ENCODE measurements around the gene BCAR1.

Gene BCAR1

DNA sequence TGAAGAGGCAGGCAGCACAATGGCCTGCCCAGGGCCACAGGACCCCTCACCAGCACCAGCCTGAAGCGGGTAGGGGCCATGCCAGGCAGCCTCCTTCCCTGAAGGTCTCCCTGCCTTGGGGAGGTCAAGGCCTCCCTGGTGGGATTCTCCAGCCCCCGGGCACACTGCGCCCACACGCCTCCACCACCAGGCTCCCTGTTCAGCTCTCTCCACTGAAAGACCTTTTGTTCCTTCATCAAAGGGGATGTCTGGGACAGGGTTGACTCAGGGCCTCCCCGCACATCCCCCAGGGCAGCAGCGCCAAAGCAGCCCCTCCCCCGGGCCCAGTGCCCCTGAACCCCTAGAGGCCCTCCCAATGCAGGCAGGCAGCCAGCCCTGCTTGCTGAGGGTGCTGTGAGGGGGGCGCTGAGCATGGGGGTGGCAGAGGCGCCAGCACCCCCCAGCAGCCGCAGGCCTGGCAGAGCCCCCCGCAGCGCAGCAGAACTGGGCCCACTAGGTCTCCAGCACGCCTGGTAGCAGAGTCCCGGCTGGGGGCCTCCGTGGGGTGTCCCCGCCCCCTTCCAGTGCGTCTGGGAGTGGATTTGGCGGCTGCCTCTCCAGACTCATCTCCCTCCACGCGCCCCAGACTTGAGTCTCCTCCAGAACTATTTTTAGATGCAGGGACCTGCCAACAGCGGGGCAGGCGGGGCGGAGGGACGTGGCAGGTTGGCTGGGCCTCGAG, 13.1 kb downstream of the BCAR1 start:
- Histone ChIP-seq H3K9ac (ENCODE audit: low read length) (no peak overlapping the region), H4K12ac (ENCODE audit: low read depth, low read length) (peak overlapping the region; percentile 3), H2BK120ac (ENCODE audit: insufficient read depth, low read length, poor library complexity) (no peak overlapping the region), H3K4me2 (ENCODE audit: low read length) (no peak overlapping the region), H3K27me3 (ENCODE audit: insufficient read depth, low read length) (no peaks in the 10 kb centered on the region), H3K14ac (ENCODE audit: low read length) (peak overlapping the region; percentile 2), H3K79me1 (ENCODE audit: low read length) (peaks cover 9% of the 10 kb centered on the region), H3K4me3 (ENCODE audit: low read depth, low read length) (no peak overlapping the region), H2BK5ac (ENCODE audit: low read depth, low read length, poor library complexity) (peak overlapping the region; percentile 34), H3K9me3 (ENCODE audit: insufficient read depth, low read depth, low read length) (peaks cover 4% of the 10 kb centered on the region), H3K27ac (ENCODE audit: low read depth, low read length) (peak overlapping the region; percentile 52), H2AFZ (ENCODE audit: insufficient read depth, low read length, poor library complexity) (no peak overlapping the region), H3K4me1 (ENCODE audit: control insufficient read depth in 1 of 2, insufficient read depth in 2 of 2, low read length in 2 of 2) (peaks cover 16 to 36% of the 10 kb centered on the region in 2 experiments), H4K91ac (ENCODE audit: low read depth, low read length) (peak overlapping the region; percentile 22), H3K79me2 (ENCODE audit: control insufficient read depth, insufficient read depth, low read length, poor library complexity) (peaks cover 43% of the 10 kb centered on the region), H3K36me3 (ENCODE audit: control insufficient read depth in 1 of 2, insufficient read depth in 2 of 2, low read length in 2 of 2) (peaks cover 98% of the 10 kb centered on the region in 2 experiments), H4K8ac (ENCODE audit: low read depth, low read length) (no peak overlapping the region), H2AK5ac (ENCODE audit: low read length) (no peak overlapping the region), H3K23ac (ENCODE audit: low read length) (no peak overlapping the region), H3K4ac (ENCODE audit: low read depth, low read length) (peak overlapping the region; percentile 86), H3K18ac (ENCODE audit: low read length) (peak overlapping the region; percentile 47), H2BK12ac (ENCODE audit: low read length) (no peak overlapping the region)
- WGBS (ENCODE audit: extremely low coverage, insufficient coverage, insufficient read length), result no CpG with 5 or more reads among the region's 25 CpGs
- DNase-seq, result no peak

DNA sequence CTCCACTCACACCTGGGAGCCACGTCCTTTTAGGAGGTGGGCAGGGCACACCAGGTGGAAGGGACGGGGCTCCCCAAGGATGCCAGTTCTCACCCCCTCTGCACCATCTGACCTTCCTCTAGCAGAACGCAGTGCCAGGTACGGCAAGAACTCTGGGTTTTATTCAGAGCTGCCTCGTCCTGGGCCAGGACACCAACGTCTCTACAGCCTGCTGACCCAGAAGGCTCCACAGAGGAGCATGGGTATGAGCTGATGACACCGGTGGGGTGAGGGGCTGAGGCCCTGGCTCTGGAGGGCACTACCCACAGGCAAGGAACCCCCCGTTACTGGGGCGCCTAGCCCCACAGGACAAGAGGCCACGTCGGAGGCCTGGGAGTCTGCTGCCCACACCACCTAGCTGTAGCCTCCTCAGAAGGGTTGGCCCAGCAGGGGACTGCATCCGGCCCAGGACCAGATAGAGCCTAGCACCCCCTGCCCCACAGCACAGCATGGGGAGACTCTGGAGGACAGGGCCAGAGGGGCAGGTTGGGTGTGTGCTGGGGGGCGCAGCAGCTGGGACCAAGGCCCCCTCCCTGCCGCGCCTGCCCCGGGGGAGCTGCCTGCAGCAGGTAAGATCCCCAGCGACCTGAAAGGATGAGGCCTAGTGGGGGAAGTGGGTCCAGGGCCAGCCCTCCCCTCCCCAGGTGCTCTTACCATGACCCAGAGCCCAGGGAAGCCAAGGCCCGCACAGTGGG, 13.9 kb downstream of the BCAR1 start:
- H2AFZ ChIP-seq (ENCODE audit: insufficient read depth, low read length, poor library complexity), result no peak overlapping the region
- H3K4me3 ChIP-seq (ENCODE audit: low read depth, low read length), result no peak overlapping the region
- no peak overlapping the region for H2BK120ac ChIP-seq (ENCODE audit: insufficient read depth, low read length, poor library complexity)
- H3K27me3 ChIP-seq (ENCODE audit: insufficient read depth, low read length), result no peaks in the 10 kb centered on the region
- H3K9me3 ChIP-seq (ENCODE audit: insufficient read depth, low read depth, low read length), result peaks cover 4% of the 10 kb centered on the region
- peak overlapping the region; percentile 3 for H4K12ac ChIP-seq (ENCODE audit: low read depth, low read length)
- no peak overlapping the region for H3K9ac ChIP-seq (ENCODE audit: low read length)
- H3K4me1 ChIP-seq (ENCODE audit: control insufficient read depth in 1 of 2, insufficient read depth in 2 of 2, low read length in 2 of 2), result peaks cover 16 to 36% of the 10 kb centered on the region in 2 experiments
- peak overlapping the region; percentile 47 for H3K18ac ChIP-seq (ENCODE audit: low read length)
- H3K4ac ChIP-seq (ENCODE audit: low read depth, low read length), result peak overlapping the region; percentile 70
- H2BK12ac ChIP-seq (ENCODE audit: low read length), result no peak overlapping the region
- H2AK5ac ChIP-seq (ENCODE audit: low read length), result no peak overlapping the region
- WGBS (ENCODE audit: extremely low coverage, insufficient coverage, insufficient read length), result no CpG with 5 or more reads among the region's 18 CpGs
- H3K23ac ChIP-seq (ENCODE audit: low read length), result no peak overlapping the region
- peak overlapping the region; percentile 22 for H4K91ac ChIP-seq (ENCODE audit: low read depth, low read length)
- peaks cover 97 to 98% of the 10 kb centered on the region in 2 experiments for H3K36me3 ChIP-seq (ENCODE audit: control insufficient read depth in 1 of 2, insufficient read depth in 2 of 2, low read length in 2 of 2)
- H3K27ac ChIP-seq (ENCODE audit: low read depth, low read length), result peak overlapping the region; percentile 52
- no peak overlapping the region for H4K8ac ChIP-seq (ENCODE audit: low read depth, low read length)
- H3K79me1 ChIP-seq (ENCODE audit: low read length), result peaks cover 9% of the 10 kb centered on the region
- peak overlapping the region; percentile 2 for H3K14ac ChIP-seq (ENCODE audit: low read length)
- no peak overlapping the region for H3K4me2 ChIP-seq (ENCODE audit: low read length)
- no peak for DNase-seq
- peaks cover 37% of the 10 kb centered on the region for H3K79me2 ChIP-seq (ENCODE audit: control insufficient read depth, insufficient read depth, low read length, poor library complexity)
- peak overlapping the region; percentile 34 for H2BK5ac ChIP-seq (ENCODE audit: low read depth, low read length, poor library complexity)

DNA sequence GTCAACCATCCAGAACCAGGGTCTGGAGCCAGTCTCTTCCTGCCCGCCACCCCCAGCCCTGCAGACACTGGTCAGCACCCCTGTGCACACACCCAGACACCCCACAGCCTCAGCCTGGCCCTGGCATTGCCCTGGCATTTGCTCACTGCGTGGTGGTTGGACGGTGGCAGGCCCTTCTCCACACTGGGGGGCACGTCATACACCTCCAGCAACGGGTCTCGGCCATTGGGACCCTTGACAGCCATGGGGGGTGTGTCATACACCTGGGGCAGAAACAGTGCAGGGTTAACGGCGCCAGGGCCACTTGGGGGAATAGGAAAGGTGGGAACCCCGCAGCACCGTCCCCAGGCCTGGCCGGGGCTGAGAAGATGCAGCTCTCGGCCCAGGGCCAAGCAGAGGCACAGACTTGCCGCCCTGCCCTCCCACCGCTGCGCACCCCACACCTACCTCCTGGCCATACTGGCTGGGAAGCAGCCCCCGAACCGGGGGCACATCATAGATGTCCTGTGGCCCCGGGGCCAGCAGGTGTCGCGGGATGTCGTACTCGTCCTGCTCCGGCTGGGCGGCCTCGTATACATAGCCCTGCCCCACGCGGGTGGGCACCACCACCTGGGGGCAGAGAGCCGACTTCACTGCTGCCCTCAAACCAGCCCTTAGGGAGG, 14.6 kb downstream of the BCAR1 start:
- no CpG with 5 or more reads among the region's 28 CpGs for WGBS (ENCODE audit: extremely low coverage, insufficient coverage, insufficient read length)
- Histone ChIP-seq H4K91ac (ENCODE audit: low read depth, low read length) (no peak overlapping the region), H3K4me3 (ENCODE audit: low read depth, low read length) (no peak overlapping the region), H3K23ac (ENCODE audit: low read length) (no peak overlapping the region), H3K18ac (ENCODE audit: low read length) (peak overlapping the region; percentile 3), H3K79me1 (ENCODE audit: low read length) (peaks cover 9% of the 10 kb centered on the region), H3K79me2 (ENCODE audit: control insufficient read depth, insufficient read depth, low read length, poor library complexity) (peaks cover 31% of the 10 kb centered on the region), H2BK5ac (ENCODE audit: low read depth, low read length, poor library complexity) (no peak overlapping the region), H2BK12ac (ENCODE audit: low read length) (no peak overlapping the region), H3K4me1 (ENCODE audit: control insufficient read depth in 1 of 2, insufficient read depth in 2 of 2, low read length in 2 of 2) (peaks cover 16 to 36% of the 10 kb centered on the region in 2 experiments), H4K12ac (ENCODE audit: low read depth, low read length) (no peak overlapping the region), H3K27me3 (ENCODE audit: insufficient read depth, low read length) (no peaks in the 10 kb centered on the region), H4K8ac (ENCODE audit: low read depth, low read length) (no peak overlapping the region), H3K27ac (ENCODE audit: low read depth, low read length) (peak overlapping the region; percentile 3), H3K36me3 (ENCODE audit: control insufficient read depth in 1 of 2, insufficient read depth in 2 of 2, low read length in 2 of 2) (peaks cover 95 to 96% of the 10 kb centered on the region in 2 experiments), H2BK120ac (ENCODE audit: insufficient read depth, low read length, poor library complexity) (no peak overlapping the region), H3K4me2 (ENCODE audit: low read length) (no peak overlapping the region), H3K9ac (ENCODE audit: low read length) (no peak overlapping the region), H3K9me3 (ENCODE audit: insufficient read depth, low read depth, low read length) (peaks cover 4% of the 10 kb centered on the region), H3K4ac (ENCODE audit: low read depth, low read length) (peak overlapping the region; percentile 17), H2AK5ac (ENCODE audit: low read length) (no peak overlapping the region), H3K14ac (ENCODE audit: low read length) (no peak overlapping the region), H2AFZ (ENCODE audit: insufficient read depth, low read length, poor library complexity) (no peak overlapping the region)
- DNase-seq, result no peak

DNA sequence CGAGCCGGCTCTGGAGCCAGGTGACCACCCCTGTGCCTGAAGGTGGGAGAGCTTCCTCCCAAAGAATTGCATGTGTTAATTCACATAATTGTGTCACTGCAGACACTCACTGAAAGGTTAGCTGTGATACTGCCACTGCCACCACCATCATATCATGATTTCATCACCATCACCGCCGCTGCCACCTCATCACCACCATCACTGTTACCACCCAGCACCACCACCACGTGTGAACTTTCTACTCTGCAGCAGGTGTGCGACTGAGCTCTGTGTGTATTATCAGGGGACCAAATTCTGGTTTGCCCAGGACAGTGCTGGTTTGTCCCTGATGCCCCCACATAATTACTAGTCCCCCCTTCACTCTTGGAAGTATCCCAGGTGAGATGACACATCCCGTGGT, 15.2 kb downstream of the BCAR1 start:
- peaks cover 16 to 36% of the 10 kb centered on the region in 2 experiments for H3K4me1 ChIP-seq (ENCODE audit: control insufficient read depth in 1 of 2, insufficient read depth in 2 of 2, low read length in 2 of 2)
- peaks cover 91 to 92% of the 10 kb centered on the region in 2 experiments for H3K36me3 ChIP-seq (ENCODE audit: control insufficient read depth in 1 of 2, insufficient read depth in 2 of 2, low read length in 2 of 2)
- H3K27ac ChIP-seq (ENCODE audit: low read depth, low read length), result no peak overlapping the region
- H2AFZ ChIP-seq (ENCODE audit: insufficient read depth, low read length, poor library complexity), result no peak overlapping the region
- H3K4ac ChIP-seq (ENCODE audit: low read depth, low read length), result no peak overlapping the region
- no peak overlapping the region for H2BK120ac ChIP-seq (ENCODE audit: insufficient read depth, low read length, poor library complexity)
- H3K9me3 ChIP-seq (ENCODE audit: insufficient read depth, low read depth, low read length), result peaks cover 4% of the 10 kb centered on the region
- H3K27me3 ChIP-seq (ENCODE audit: insufficient read depth, low read length), result no peaks in the 10 kb centered on the region
- H3K18ac ChIP-seq (ENCODE audit: low read length), result no peak overlapping the region
- H3K79me2 ChIP-seq (ENCODE audit: control insufficient read depth, insufficient read depth, low read length, poor library complexity), result peaks cover 29% of the 10 kb centered on the region
- no peak overlapping the region for H3K14ac ChIP-seq (ENCODE audit: low read length)
- H3K9ac ChIP-seq (ENCODE audit: low read length), result no peak overlapping the region
- H2BK5ac ChIP-seq (ENCODE audit: low read depth, low read length, poor library complexity), result no peak overlapping the region
- H4K8ac ChIP-seq (ENCODE audit: low read depth, low read length), result no peak overlapping the region
- no peak overlapping the region for H2AK5ac ChIP-seq (ENCODE audit: low read length)
- no peak overlapping the region for H3K4me2 ChIP-seq (ENCODE audit: low read length)
- H3K79me1 ChIP-seq (ENCODE audit: low read length), result peaks cover 9% of the 10 kb centered on the region
- no peak overlapping the region for H2BK12ac ChIP-seq (ENCODE audit: low read length)
- WGBS (ENCODE audit: extremely low coverage, insufficient coverage, insufficient read length), result no CpG with 5 or more reads among the region's 7 CpGs
- peak in 1 of 2 donors; percentile 24 for DNase-seq
- H4K91ac ChIP-seq (ENCODE audit: low read depth, low read length), result no peak overlapping the region
- no peak overlapping the region for H3K23ac ChIP-seq (ENCODE audit: low read length)
- H3K4me3 ChIP-seq (ENCODE audit: low read depth, low read length), result no peak overlapping the region
- H4K12ac ChIP-seq (ENCODE audit: low read depth, low read length), result no peak overlapping the region
